ENCODE results near the gene HTR3D.
"Not testable (repeated sequence)": the region's sequence is repeated elsewhere in the genome, so short reads cannot be mapped to it uniquely, and the experiment has no call there.

GRCh38 chr3:184025256-184025655 lies 6.3 kb upstream of the HTR3D start:
- TF ChIP-seq, protein P1, sequence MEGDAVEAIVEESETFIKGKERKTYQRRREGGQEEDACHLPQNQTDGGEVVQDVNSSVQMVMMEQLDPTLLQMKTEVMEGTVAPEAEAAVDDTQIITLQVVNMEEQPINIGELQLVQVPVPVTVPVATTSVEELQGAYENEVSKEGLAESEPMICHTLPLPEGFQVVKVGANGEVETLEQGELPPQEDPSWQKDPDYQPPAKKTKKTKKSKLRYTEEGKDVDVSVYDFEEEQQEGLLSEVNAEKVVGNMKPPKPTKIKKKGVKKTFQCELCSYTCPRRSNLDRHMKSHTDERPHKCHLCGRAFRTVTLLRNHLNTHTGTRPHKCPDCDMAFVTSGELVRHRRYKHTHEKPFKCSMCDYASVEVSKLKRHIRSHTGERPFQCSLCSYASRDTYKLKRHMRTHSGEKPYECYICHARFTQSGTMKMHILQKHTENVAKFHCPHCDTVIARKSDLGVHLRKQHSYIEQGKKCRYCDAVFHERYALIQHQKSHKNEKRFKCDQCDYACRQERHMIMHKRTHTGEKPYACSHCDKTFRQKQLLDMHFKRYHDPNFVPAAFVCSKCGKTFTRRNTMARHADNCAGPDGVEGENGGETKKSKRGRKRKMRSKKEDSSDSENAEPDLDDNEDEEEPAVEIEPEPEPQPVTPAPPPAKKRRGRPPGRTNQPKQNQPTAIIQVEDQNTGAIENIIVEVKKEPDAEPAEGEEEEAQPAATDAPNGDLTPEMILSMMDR (conservative IDR thresholded peaks at IDR 0.05) = not testable (repeated sequence)
- TF ChIP-seq ZFX (IDR thresholded peaks at IDR 0.05) = not testable (repeated sequence)
